ENCODE measurements around the gene SCN8A.
"Not testable (repeated sequence)": the region's sequence is repeated elsewhere in the genome, so short reads cannot be mapped to it uniquely, and the experiment has no call there.

Gene SCN8A

GRCh38 chr12:51773145-51773869 lies 182.3 kb downstream of the SCN8A start:
- DNase-seq (ENCODE audit: low spot score), result peak; percentile 26

GRCh38 chr12:51774933-51775332 lies 183.9 kb downstream of the SCN8A start:
- DNase-seq (ENCODE audit: low spot score), result no peak

DNA sequence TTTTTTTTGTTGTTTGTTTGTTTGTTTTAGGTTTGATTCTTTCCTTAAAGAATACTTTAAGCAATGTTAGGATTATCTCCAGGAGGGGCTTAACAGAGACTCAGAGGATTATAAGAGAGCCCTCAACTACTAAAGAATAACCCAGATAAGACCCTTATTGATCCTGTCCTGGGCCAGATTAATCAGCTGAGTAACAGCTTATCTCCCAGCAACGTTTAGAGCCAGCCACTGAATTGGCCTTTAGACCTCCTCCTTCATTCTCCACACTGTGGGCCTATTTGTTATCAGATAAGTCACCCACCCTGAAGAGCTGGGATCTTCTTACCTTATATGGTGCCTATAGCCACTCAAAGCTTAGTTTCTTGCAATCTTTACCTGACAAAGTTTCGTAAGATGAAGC lies 186.4 kb downstream of the SCN8A start:
- no peak for DNase-seq (ENCODE audit: low spot score)

GRCh38 chr12:51777973-51778372 lies 186.9 kb downstream of the SCN8A start:
- no peak for DNase-seq (ENCODE audit: low spot score)

DNA sequence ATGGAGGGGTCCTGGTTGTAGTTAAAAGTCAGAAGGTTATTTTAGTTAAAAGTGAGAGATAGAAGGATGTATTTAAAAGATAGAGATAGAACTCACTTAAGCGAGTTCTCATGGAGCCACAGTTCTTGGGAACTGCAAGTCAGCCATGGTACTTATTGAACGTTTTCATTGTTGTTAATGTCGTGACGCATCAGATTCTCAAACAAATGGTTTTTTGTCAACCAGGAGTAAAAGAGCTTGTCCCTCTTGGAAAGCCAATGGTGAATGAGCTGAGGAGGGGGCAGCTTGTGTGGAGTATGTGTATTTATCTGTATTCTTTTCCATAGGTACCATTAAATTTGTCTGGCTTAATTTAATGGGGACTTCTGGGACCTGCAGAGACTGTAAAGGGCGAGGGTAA lies 188.8 kb downstream of the SCN8A start:
- no peak for DNase-seq (ENCODE audit: low spot score)

- DNase-seq (ENCODE audit: low spot score), result no peak
These were observed 193.7 kb downstream of the SCN8A start for GRCh38 chr12:51784688-51785087.

DNA sequence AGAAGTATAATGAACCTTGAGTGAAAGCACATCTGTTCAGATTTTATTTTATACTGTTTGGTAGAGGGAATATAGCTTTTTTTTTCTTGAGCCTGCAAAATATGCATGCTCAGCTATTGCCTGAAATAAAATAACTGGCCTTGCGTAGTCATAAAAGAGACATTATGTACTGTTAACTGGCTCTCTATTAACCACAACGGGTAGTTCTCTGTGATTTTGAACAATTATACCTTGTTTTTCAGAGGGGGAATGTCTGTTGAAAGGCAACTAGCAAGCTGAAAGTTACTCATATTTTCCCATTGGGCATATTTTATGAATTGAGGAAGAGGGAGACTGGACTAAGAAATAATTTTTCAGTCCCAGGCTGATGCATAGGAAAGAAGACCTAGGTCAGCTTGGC lies 194.9 kb downstream of the SCN8A start:
- DNase-seq (ENCODE audit: low spot score), result no peak

- DNase-seq (ENCODE audit: low spot score), result no peak
These were observed 197.8 kb downstream of the SCN8A start for GRCh38 chr12:51788876-51789275.

DNA sequence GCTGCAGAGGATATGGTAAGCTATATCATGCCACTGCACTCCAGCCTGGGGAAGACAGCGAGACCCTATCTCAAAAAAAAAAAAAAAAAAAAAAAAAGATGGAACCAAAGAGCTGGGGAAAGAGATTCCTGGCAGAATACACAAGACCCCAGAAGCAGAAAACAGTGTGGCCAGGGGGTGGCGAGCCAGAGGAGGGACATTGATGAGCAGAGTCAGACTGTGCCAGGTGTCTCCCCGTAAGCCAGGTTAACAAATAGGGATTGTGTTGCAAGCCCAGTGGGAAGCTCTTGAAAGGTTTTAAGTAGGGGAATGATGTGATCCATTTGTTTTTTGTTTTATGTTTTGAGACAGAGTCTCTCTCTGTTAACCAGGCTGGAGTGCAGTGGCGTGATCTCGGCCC lies 201.4 kb downstream of the SCN8A start:
- DNase-seq (ENCODE audit: low spot score), result no peak

GRCh38 chr12:51793201-51793600 lies 202.2 kb downstream of the SCN8A start:
- no peak for DNase-seq (ENCODE audit: low spot score)

DNA sequence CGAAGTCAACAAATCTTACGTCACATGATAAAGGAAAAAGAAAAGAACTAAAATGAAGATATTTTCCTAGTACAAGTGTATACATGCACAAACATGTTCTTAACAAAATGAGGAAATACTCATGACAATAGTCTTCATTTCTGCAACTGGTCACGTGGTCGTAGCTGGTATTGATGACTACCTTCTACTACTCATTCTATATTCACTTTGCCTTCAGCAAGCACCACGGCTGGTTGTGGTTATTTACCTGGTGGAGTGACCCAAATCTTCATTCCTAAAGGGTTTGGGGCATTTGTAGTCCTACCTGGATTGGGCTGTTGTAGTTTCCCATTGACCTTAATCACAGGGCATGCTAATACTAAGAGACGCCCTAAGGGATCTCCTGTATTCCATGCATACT lies 206.3 kb downstream of the SCN8A start:
- no peak for DNase-seq (ENCODE audit: low spot score)

DNA sequence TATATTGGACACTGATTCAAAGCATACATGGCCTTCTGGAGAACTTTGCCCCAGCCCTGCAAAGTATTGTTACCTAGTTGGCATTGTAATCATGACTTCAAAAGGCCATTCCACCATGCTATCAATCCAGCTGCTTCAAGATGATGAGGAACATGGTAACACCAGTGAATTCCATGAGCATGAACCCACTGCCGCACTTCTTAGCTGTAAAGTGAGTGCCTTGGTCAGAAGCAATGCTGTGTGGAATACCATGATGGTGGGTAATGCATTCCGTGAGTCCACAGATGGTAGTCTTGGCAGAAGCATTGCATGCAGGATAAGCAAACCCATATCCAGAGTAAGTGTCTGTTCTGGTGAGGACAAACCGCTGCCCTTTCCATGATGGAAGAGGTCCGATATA lies 207.0 kb downstream of the SCN8A start:
- not testable (repeated sequence) for DNase-seq (ENCODE audit: low spot score)

DNA sequence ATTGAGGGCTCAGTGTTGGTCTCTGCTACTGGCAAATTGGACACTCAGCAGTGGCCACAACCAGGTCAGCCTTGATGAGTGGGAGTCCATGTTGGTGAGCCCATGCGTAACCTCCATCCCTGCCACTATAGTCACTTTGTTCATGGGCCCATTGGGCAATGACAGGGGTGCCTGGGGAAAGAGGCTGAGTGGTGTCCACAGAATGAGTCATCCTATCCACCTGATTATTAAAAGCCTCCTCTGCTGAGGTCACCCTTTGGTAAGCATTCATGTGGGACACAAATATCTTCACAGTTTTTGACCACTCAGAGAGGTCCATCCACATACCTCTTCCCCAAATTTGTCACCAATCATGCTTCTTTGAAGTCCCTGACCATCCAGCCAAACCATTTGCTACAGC lies 207.5 kb downstream of the SCN8A start:
- DNase-seq (ENCODE audit: low spot score), result no peak

GRCh38 chr12:51801027-51801426 lies 210.0 kb downstream of the SCN8A start:
- no peak for DNase-seq (ENCODE audit: low spot score)

- no peak for DNase-seq (ENCODE audit: low spot score)
These were observed 215.9 kb downstream of the SCN8A start for GRCh38 chr12:51806896-51807295.

- no peak for DNase-seq (ENCODE audit: low spot score)
These were observed 218.2 kb downstream of the SCN8A start for GRCh38 chr12:51809193-51809592.

DNA sequence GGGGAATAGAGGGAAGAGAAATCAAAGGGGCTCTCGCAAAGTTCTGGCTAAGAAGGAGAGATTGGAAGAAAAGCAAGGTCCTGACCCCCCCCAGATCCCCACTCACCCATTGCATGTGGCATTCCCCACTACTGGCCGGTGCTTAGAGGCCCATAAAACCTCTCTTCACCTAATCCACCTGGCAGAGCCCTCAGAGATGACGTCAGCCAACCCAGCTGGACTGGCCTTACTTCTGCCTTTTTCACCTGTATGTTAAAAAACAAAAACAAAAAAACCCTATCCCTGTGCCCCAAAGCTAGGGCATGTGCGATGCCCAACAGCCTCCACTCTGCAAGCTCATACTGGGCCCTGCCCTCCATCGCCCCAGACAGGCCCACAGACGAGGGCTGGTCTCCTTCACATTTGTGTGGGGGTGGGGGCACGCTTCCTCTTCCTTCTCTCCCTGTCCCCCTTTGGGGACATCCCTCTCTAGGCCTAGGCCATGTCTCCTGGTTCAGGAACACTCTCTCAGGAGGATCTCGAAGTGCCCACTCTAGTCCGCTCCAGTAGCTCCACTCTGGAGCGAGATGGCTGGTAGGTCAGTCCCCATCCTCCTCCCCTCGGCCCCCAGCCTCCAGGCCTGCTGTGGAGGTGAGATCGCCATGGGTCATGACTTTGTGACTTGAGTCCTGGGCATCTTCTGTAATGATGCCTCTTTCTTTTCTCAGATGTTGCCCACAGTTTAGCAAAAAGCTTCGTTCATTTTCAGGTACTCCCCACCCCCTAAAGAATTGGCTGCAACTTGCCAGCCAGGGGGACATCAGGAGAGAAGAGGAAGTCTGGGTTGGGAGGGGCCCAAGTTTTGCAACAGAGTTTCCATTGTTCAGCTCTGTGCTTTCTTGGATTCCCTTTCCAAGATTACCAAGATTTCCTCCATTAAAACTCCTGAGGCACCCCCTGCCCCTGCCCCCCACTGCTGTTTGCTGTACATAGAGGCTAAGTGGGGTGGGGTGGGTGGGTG lies 220.5 kb downstream of the SCN8A start:
- no peak for DNase-seq (ENCODE audit: low spot score)

DNA sequence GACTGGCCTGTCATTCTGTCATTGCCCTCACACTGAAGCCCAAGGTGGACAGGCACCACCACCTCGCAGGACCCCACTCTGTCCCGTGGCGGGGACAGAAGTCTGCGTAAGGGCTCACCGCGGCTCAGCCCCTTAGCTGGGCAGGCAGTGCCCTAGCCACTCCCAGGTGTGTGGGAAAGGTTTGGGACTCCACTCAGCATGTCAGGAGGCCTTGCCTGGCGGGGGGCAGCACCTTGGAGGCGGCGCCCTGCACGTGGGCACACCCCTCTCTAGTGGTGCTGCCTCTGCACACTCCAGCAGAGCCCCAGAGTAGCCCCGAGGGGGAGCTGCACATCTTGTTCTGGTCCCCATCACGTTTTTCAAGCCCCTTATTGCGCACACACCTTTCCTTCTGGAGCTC lies 221.8 kb downstream of the SCN8A start:
- no peak for DNase-seq (ENCODE audit: low spot score)

DNA sequence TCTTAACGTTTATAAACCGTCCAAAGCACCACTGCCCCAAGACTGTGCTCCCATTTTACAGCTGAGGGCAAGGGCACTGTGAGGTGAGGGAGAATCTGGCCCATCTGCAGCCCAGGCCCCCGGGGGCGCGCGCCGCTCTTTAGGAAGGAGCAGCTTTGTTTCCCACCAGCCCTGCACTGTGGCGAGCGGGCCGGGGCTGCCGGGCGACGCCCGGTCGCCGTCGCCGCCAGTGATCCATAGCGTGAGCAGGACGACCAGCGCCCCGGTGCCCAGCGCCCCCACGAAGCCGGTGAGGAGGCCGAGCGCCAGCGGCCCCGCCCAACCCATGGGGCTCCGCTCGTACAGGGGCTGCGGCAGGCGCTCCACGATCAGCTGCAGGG lies 222.9 kb downstream of the SCN8A start:
- no peak for DNase-seq (ENCODE audit: low spot score)

DNA sequence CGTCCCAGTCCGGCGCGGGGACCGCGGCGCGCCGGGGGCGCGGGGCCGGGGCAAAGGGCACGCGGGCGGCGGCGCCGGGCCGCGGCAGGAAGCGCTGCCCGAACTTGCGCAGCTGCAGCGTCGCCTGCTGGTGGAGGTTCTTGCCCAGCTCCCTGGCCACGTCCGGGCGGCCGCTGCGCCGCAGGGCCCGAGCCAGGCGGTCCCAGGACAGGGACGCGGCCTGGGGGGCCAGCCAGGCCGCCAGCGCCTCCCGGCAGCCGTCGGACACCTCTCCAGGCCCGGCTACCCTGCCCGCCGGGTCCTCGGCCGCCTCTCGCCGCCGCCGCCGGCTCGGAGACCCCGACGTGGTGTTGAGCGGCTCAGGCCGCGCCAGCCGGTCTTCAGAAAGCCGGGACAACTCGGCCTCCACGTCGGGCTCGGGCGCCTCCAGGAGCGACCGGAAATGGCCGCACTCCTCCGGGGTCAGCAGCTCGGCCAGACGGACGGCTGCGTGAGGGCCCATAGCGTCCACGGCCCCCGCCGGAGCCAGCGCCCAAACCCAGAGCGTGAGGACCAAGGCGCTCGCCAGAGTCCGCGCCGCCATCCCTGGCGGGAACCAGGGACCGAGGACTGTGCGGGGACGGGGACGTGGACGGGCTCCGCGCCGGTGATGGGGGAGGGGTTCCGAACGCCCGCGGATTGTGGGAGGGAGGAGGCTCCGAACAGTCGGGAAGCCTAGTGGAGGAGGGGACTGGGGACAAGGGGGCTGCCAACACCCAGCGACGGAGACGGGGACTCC lies 223.5 kb downstream of the SCN8A start:
- DNase-seq (ENCODE audit: low spot score), result peak; percentile 80

GRCh38 chr12:51815571-51815970 lies 224.5 kb downstream of the SCN8A start:
- DNase-seq (ENCODE audit: low spot score), result no peak
